ENCODE results near the gene SECISBP2.
"Not testable (repeated sequence)": the region's sequence is repeated elsewhere in the genome, so short reads cannot be mapped to it uniquely, and the experiment has no call there.

Gene SECISBP2, protein sequence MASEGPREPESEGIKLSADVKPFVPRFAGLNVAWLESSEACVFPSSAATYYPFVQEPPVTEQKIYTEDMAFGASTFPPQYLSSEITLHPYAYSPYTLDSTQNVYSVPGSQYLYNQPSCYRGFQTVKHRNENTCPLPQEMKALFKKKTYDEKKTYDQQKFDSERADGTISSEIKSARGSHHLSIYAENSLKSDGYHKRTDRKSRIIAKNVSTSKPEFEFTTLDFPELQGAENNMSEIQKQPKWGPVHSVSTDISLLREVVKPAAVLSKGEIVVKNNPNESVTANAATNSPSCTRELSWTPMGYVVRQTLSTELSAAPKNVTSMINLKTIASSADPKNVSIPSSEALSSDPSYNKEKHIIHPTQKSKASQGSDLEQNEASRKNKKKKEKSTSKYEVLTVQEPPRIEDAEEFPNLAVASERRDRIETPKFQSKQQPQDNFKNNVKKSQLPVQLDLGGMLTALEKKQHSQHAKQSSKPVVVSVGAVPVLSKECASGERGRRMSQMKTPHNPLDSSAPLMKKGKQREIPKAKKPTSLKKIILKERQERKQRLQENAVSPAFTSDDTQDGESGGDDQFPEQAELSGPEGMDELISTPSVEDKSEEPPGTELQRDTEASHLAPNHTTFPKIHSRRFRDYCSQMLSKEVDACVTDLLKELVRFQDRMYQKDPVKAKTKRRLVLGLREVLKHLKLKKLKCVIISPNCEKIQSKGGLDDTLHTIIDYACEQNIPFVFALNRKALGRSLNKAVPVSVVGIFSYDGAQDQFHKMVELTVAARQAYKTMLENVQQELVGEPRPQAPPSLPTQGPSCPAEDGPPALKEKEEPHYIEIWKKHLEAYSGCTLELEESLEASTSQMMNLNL

GRCh38 chr9:89318123-89319014 is at the start of gene SECISBP2:
SECISBP2 (plus strand) TSS chr9:89318500; CDS start chr9:89318577, 77 bp downstream.
- DNase-seq = peak; percentile 98

DNA sequence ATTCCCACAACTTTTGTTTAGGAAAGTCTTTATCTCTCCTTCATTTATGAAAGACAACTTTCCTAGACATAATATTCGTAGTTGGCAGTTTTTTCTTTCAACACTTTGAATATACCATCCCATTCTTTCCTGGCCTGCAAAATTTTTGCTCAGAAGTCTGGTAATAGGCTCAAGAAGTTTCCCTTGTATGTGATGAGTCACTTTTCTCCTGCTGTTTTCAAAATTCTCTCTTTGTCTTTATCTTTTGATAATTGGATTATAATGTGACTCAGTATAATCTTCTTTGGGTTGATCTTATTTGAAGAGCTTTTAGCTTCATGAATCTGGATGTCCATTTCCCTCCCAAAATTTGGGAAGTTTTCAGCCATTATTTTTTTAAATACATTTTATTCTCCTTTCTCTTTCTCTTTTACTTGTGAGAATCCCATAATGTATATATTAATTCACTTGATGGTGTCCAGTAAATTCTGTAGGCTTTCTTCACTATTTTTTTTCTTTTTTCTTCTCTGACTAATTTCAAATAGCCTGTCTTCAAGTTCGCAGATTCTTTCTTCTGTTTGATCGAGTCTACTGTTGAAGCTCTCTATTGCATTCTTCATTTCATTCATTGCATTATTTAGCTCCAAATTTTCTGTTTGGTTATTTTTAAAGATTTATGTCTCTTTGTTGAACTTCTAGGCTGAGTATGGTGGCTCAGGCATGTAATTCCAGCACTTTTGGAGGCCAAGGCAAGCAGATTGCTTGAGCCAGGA is 44.6 kb upstream of the SECISBP2 start:
- DNase-seq = no peak

GRCh38 chr9:89274838-89275237 is 43.5 kb upstream of the SECISBP2 start:
- no peak for DNase-seq

DNA sequence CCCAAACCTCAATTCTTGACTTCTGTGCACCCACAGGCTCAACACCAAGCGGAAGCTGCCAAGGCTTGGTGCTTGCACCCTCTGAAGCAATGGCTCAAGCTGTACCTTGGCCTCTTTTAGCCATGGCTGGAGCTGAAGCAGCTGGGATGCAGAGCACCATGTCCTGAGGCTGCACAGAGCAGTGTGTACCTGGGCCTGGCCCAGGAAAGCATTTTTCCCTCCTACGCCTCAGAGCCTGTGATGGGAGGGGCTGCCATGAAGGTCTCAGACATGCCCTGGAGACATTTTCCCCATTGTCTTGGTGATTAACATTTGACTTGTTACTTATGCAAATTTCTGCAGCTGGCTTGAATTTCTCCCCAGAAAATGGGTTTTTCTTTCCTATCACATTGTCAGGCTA is 42.3 kb upstream of the SECISBP2 start:
- not testable (repeated sequence) for DNase-seq

- DNase-seq = no peak
These were observed 41.3 kb upstream of the SECISBP2 start for GRCh38 chr9:89277043-89277442.

DNA sequence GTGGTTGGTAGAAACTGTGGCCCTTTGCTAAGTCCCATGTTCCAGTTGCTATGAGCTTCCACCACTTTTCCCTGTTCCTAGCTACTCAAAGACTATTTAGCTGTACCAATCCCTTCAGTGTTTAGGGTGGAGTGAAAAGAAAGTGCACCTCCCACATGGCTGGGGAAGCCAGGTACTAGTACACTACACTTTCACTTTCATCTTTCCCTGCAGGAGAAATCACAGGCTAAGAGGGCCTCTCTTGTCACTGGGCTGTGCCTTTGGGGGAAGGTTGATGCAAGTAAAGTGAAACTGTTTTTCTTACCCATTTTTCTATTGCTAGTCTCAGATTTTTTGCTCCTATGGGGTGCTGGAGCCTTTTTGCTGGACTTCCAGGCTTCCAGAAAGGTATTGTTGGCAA is 40.8 kb upstream of the SECISBP2 start:
- DNase-seq = peak; percentile 86

- DNase-seq = no peak
These were observed 39.7 kb upstream of the SECISBP2 start for GRCh38 chr9:89278551-89278950.

DNA sequence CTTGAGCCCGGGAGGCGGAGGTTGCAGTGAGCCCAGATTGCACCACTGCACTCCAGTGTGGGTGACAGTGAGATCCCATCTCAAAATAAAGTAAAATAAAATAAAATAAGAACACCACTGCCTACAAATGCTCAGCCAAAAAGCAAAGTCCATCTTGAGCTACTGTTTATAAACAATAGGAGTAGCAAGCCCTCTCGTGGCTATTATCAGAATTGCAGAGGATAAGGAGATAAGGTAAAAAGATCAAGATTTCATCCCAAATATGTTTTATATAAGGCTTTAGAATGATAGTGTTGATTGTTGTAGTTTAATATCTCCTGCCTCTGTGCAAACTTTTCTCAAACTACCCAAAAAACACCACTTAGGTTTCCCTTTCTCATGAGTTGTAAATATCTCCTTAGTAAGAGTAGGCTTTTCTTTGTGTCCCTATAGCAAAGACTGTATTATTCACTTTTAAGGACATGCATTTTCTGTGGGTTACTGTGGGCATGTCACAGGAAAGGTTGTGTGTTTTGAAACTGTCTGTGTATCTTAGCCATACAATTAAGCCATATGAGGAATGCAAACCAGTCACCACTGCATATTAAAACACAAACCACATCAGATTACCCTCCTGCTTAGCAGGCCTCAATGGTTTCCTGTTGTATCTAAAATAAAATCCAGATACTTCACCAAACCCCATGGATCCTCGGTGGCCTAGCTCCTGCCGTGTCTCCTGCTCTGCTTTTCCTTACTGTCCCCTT is 39.1 kb upstream of the SECISBP2 start:
- DNase-seq = peak; percentile 78

GRCh38 chr9:89281106-89281505 is 37.2 kb upstream of the SECISBP2 start:
- no peak for DNase-seq

DNA sequence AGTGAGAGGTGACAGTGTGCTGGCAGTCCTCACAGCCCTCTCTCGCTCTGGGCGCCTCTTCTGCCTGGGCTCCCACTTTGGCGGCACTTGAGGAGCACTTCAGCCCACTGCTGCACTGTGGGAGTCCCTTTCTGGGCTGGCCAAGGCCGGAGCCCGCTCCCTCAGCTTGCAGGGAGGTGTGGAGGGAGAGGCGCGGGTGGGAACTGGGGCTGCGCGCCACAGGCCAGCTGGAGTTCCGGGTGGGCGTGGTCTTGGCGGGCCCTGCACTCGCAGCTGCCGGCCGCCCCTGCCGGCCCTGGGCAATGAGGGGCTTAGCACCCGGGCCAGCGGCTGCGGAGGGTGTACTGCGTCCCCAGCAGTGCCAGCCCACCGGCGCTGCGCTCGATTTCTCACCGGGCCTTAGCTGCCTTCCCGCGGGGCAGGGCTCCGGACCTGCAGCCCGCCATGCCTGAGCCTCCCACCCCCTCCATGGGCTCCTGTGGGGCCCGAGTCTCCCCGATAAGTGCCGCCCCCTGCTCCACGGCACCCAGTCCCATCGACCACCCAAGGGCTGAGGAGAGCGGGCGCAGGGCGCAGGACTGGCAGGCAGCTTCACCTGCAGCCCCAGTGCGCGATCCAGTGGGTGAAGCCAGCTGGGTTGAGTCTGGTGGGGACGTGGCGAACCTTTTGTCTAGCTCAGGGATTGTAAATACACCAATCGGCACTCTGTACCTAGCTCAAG is 35.9 kb upstream of the SECISBP2 start:
- DNase-seq = not testable (repeated sequence)

DNA sequence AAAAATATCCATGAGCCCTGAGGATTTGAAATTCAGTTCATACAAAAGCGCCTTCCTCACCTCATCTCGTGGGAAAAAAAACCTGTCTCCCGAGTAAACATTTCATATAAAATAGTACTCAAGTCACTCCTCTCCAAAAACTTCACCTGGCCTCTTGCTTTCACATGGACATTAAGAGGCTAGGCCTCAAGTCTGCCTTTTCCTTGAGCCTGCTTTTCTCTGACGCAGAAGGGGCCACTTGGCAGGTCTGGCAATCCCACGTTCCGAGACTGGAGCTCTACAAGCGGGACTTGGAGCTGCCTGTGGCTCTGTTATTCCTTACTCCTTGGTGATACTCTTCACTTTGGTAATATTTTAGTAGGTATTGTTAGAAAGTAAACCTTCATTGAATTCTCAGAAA is 34.2 kb upstream of the SECISBP2 start:
- DNase-seq = no peak

- DNase-seq = no peak
These were observed 26.6 kb upstream of the SECISBP2 start for GRCh38 chr9:89291741-89292140.

- DNase-seq = no peak
These were observed 25.3 kb upstream of the SECISBP2 start for GRCh38 chr9:89293014-89293413.

GRCh38 chr9:89295400-89295799 is 22.9 kb upstream of the SECISBP2 start:
- DNase-seq = peak; percentile 43

- peak; percentile 16 for DNase-seq
These were observed 16.3 kb upstream of the SECISBP2 start for GRCh38 chr9:89301996-89302395.

- DNase-seq = peak; percentile 33
These were observed 14.1 kb upstream of the SECISBP2 start for GRCh38 chr9:89304020-89304833.

DNA sequence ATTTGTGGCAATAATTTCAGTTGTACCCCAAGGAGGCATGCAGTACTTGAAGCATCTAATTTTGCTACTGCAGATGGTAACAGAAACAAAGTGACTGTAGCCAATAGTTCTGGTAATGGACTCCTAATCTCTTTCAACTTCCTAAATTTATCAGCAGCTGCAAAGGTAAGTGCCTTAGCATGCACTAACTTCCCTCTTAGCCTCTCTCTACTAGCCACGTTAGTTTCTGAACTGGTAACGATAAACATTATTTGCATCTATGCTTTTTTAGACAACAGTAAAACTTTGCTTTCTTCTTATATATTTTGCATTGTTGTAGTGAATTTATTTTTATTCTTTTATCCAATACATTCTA is 13.5 kb upstream of the SECISBP2 start:
- DNase-seq = no peak

- DNase-seq = no peak
These were observed 12.4 kb upstream of the SECISBP2 start for GRCh38 chr9:89305868-89306267.

- DNase-seq = no peak
These were observed 9.1 kb upstream of the SECISBP2 start for GRCh38 chr9:89309166-89309565.
